WTC11 (cell line): ENCODE measurements around the gene SLC25A6.

Source experiments
- AFF4 ChIP-seq: sonication (generic); formaldehyde crosslinking; IDR thresholded peaks from 2 replicates; pipeline ENCODE4 v1.8.1; 2023; ENCODE audit warnings: mild to moderate bottlenecking, missing genetic modification reagents, borderline replicate concordance
- CREB1 ChIP-seq: sonication (generic); formaldehyde crosslinking; IDR thresholded peaks from 2 replicates; pipeline ENCODE4 v1.8.0; 2023; ENCODE audit warnings: mild to moderate bottlenecking, missing genetic modification reagents
- CTCF ChIP-seq: fragments of 200-600 bp; IDR thresholded peaks from 2 replicates; pipeline ENCODE4 v1.8.0; 2022; ENCODE audit warnings: antibody characterized with exemption
- ETV6 ChIP-seq: sonication (generic); formaldehyde crosslinking; IDR thresholded peaks from 2 replicates; pipeline ENCODE4 v1.8.1; 2022; ENCODE audit warnings: mild to moderate bottlenecking, missing genetic modification reagents
- NFE2L1 ChIP-seq: sonication (generic); formaldehyde crosslinking; IDR thresholded peaks from 2 replicates; pipeline ENCODE4 v1.8.1; 2023; ENCODE audit warnings: missing genetic modification reagents
- RELA ChIP-seq: sonication (generic); formaldehyde crosslinking; IDR thresholded peaks from 2 replicates; pipeline ENCODE4 v1.8.1; 2022; ENCODE audit warnings: missing genetic modification reagents, mild to moderate bottlenecking, borderline replicate concordance
- TEAD1 ChIP-seq: sonication (generic); formaldehyde crosslinking; IDR thresholded peaks from 2 replicates; pipeline ENCODE4 v1.8.0; 2022; ENCODE audit warnings: mild to moderate bottlenecking, missing genetic modification reagents
- USF2 ChIP-seq: sonication (generic); formaldehyde crosslinking; IDR thresholded peaks from 2 replicates; pipeline ENCODE4 v1.8.1; 2023; ENCODE audit warnings: mild to moderate bottlenecking, missing genetic modification reagents, moderate library complexity
- ZBTB21 ChIP-seq: sonication (generic); formaldehyde crosslinking; IDR thresholded peaks from 2 replicates; pipeline ENCODE4 v1.8.1; 2023; ENCODE audit warnings: mild to moderate bottlenecking, missing genetic modification reagents, borderline replicate concordance
- ZSCAN18 ChIP-seq: fragments of 250-450 bp; sonication (Bioruptor Pico); IDR thresholded peaks from 2 replicates; pipeline ENCODE4 v2.1.2; 2022; ENCODE audit warnings: mild to moderate bottlenecking, moderate library complexity
- TF ChIP-seq, protein P1 (sequence below): sonication (generic); formaldehyde crosslinking; IDR thresholded peaks from 2 replicates; pipeline ENCODE4 v1.8.0; 2023; ENCODE audit warnings: missing genetic modification reagents
- TF ChIP-seq, protein P2 (sequence below): sonication (generic); formaldehyde crosslinking; IDR thresholded peaks from 2 replicates; pipeline ENCODE4 v1.8.1; 2022; ENCODE audit warnings: missing genetic modification reagents, borderline replicate concordance

DNA sequence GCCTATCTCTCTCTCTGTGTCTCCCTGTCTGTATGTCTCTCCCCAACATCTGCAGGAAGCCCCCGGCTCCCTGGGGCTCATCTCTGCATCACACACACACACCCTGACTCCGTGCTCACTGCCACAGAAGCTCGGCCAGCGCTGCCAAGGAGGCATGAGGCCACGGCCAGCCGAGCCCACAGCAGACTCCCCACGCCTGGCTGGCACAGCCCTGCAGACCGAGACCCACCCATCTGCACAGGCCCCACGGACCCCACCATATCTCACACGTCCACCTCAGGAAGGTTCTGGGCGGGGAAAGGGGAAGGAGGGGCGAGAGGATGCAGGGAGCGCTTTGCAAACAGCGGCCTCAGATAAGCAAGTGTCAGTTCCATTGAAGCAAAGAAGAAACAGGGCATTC is 28.5 kb upstream of the SLC25A6 start:
- no peak for TF ChIP-seq USF2 (CRISPR knock-in tag)
- no peak for TF ChIP-seq ZBTB21 (CRISPR knock-in tag)
- TF ChIP-seq CTCF, result no peak
- no peak for TF ChIP-seq TEAD1 (CRISPR knock-in tag)
- no peak for TF ChIP-seq CREB1 (CRISPR knock-in tag)
- no peak for TF ChIP-seq ETV6 (CRISPR knock-in tag)
- TF ChIP-seq, protein P1, sequence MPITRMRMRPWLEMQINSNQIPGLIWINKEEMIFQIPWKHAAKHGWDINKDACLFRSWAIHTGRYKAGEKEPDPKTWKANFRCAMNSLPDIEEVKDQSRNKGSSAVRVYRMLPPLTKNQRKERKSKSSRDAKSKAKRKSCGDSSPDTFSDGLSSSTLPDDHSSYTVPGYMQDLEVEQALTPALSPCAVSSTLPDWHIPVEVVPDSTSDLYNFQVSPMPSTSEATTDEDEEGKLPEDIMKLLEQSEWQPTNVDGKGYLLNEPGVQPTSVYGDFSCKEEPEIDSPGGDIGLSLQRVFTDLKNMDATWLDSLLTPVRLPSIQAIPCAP (CRISPR knock-in tag), result no peak
- TF ChIP-seq RELA (CRISPR knock-in tag), result no peak
- no peak for TF ChIP-seq AFF4 (CRISPR knock-in tag)
- TF ChIP-seq, protein P2, sequence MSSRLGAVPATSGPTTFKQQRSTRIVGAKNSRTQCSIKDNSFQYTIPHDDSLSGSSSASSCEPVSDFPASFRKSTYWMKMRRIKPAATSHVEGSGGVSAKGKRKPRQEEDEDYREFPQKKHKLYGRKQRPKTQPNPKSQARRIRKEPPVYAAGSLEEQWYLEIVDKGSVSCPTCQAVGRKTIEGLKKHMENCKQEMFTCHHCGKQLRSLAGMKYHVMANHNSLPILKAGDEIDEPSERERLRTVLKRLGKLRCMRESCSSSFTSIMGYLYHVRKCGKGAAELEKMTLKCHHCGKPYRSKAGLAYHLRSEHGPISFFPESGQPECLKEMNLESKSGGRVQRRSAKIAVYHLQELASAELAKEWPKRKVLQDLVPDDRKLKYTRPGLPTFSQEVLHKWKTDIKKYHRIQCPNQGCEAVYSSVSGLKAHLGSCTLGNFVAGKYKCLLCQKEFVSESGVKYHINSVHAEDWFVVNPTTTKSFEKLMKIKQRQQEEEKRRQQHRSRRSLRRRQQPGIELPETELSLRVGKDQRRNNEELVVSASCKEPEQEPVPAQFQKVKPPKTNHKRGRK (CRISPR knock-in tag), result no peak
- no peak for TF ChIP-seq ZSCAN18
- TF ChIP-seq NFE2L1 (CRISPR knock-in tag), result no peak
